ENCODE data around the gene ZNF615.

Gene ZNF615

GRCh38 chr19:52039169-52039568, 31.2 kb upstream of the ZNF615 start:
- Histone ChIP-seq H3K27ac (ENCODE audit: low read depth, low read length) (no peak overlapping the region), H3K27me3 (ENCODE audit: control insufficient read depth, low read length) (no peaks in the 10 kb centered on the region), H3K9me2 (replicated peaks; ENCODE audit: control insufficient read depth, low read length) (no peaks in the 10 kb centered on the region), H3K79me2 (ENCODE audit: control insufficient read depth, low read length) (no peaks in the 10 kb centered on the region), H3K9me3 (ENCODE audit: control insufficient read depth, insufficient read depth, low read length) (peaks cover 44% of the 10 kb centered on the region), H3F3A (ENCODE audit: control insufficient read depth, insufficient read depth) (no peaks in the 10 kb centered on the region), H3K4me2 (ENCODE audit: low read length) (no peak overlapping the region), H3K4me3 (ENCODE audit: low read length) (no peak overlapping the region), H3K4me1 (ENCODE audit: control insufficient read depth, low read length) (no peaks in the 10 kb centered on the region), H3K36me3 (ENCODE audit: control insufficient read depth, low read length) (peaks cover 65% of the 10 kb centered on the region), H4K20me1 (ENCODE audit: control insufficient read depth, insufficient read depth, low read depth, low read length) (no peaks in the 10 kb centered on the region)
- TF ChIP-seq EZH2phosphoT487 (IDR thresholded peaks at IDR 0.05; ENCODE audit: borderline replicate concordance, low read length) = no peak
- TF ChIP-seq, protein P1, sequence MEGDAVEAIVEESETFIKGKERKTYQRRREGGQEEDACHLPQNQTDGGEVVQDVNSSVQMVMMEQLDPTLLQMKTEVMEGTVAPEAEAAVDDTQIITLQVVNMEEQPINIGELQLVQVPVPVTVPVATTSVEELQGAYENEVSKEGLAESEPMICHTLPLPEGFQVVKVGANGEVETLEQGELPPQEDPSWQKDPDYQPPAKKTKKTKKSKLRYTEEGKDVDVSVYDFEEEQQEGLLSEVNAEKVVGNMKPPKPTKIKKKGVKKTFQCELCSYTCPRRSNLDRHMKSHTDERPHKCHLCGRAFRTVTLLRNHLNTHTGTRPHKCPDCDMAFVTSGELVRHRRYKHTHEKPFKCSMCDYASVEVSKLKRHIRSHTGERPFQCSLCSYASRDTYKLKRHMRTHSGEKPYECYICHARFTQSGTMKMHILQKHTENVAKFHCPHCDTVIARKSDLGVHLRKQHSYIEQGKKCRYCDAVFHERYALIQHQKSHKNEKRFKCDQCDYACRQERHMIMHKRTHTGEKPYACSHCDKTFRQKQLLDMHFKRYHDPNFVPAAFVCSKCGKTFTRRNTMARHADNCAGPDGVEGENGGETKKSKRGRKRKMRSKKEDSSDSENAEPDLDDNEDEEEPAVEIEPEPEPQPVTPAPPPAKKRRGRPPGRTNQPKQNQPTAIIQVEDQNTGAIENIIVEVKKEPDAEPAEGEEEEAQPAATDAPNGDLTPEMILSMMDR (IDR thresholded peaks at IDR 0.05; ENCODE audit: low read depth, low read length, poor library complexity, severe bottlenecking) = no peak

GRCh38 chr19:52034051-52034728, 26.2 kb upstream of the ZNF615 start:
- Histone ChIP-seq H3K27ac (ENCODE audit: low read depth, low read length) (no peak overlapping the region), H3K36me3 (ENCODE audit: control insufficient read depth, low read length) (peaks cover 67% of the 10 kb centered on the region), H3K4me2 (ENCODE audit: low read length) (no peak overlapping the region), H3K9me3 (ENCODE audit: control insufficient read depth, insufficient read depth, low read length) (peaks cover 65% of the 10 kb centered on the region), H3K27me3 (ENCODE audit: control insufficient read depth, low read length) (no peaks in the 10 kb centered on the region), H3K9me2 (replicated peaks; ENCODE audit: control insufficient read depth, low read length) (no peaks in the 10 kb centered on the region), H3K79me2 (ENCODE audit: control insufficient read depth, low read length) (no peaks in the 10 kb centered on the region), H3K4me1 (ENCODE audit: control insufficient read depth, low read length) (peaks cover under 1% of the 10 kb centered on the region; the same call in 1 of the 2 replicates), H4K20me1 (ENCODE audit: control insufficient read depth, insufficient read depth, low read depth, low read length) (no peaks in the 10 kb centered on the region), H3F3A (ENCODE audit: control insufficient read depth, insufficient read depth) (no peaks in the 10 kb centered on the region), H3K4me3 (ENCODE audit: low read length) (no peak overlapping the region)
- TF ChIP-seq, protein P1 (IDR thresholded peaks at IDR 0.05; ENCODE audit: low read depth, low read length, poor library complexity, severe bottlenecking) = no peak
- no peak for TF ChIP-seq EZH2phosphoT487 (IDR thresholded peaks at IDR 0.05; ENCODE audit: borderline replicate concordance, low read length)

DNA sequence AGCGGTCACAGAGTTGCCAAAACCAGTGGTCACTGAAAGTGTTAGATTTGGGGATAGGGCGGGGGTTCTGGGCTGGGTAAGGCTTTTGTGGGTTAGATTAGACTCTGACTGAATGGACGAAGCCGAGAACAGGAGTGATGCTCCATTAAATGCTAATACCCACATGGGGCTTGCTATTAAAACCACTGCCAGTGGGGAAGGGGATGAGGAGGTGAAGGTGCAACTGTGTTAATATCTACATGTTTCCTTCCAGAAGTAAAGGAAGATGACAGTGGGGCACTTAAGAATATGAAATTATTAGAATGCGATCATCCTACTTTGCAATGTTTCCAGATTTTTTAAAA, 20.7 kb upstream of the ZNF615 start:
- no peaks in the 10 kb centered on the region for H3K9me2 ChIP-seq (replicated peaks; ENCODE audit: control insufficient read depth, low read length)
- H3K79me2 ChIP-seq (ENCODE audit: control insufficient read depth, low read length) = peaks cover 16% of the 10 kb centered on the region
- peaks cover 53% of the 10 kb centered on the region for H3K9me3 ChIP-seq (ENCODE audit: control insufficient read depth, insufficient read depth, low read length)
- H3K27me3 ChIP-seq (ENCODE audit: control insufficient read depth, low read length) = no peaks in the 10 kb centered on the region
- H3K4me1 ChIP-seq (ENCODE audit: control insufficient read depth, low read length) = peaks cover 12% of the 10 kb centered on the region
- peak overlapping the region; percentile 37 for H3K27ac ChIP-seq (ENCODE audit: low read depth, low read length)
- H3K36me3 ChIP-seq (ENCODE audit: control insufficient read depth, low read length) = peaks cover 49% of the 10 kb centered on the region
- peak overlapping the region; percentile 94 for H3K4me3 ChIP-seq (ENCODE audit: low read length)
- H4K20me1 ChIP-seq (ENCODE audit: control insufficient read depth, insufficient read depth, low read depth, low read length) = no peaks in the 10 kb centered on the region
- TF ChIP-seq, protein P1 (IDR thresholded peaks at IDR 0.05; ENCODE audit: low read depth, low read length, poor library complexity, severe bottlenecking) = no peak
- TF ChIP-seq EZH2phosphoT487 (IDR thresholded peaks at IDR 0.05; ENCODE audit: borderline replicate concordance, low read length) = no peak
- peak overlapping the region; percentile 80 for H3K4me2 ChIP-seq (ENCODE audit: low read length)
- no peaks in the 10 kb centered on the region for H3F3A ChIP-seq (ENCODE audit: control insufficient read depth, insufficient read depth)
